Muscle layer of colon (tissue), 2 donors: Measurements from ENCODE around the gene HPF1.

Source experiments
- H3K27ac ChIP-seq: one replicate; pipeline ENCODE4 v1.7.0; 2013; ENCODE audit warnings: low read depth, mild to moderate bottlenecking, low read length, moderate library complexity
- H3K27me3 ChIP-seq, 2 donors: one replicate each; pipeline ENCODE4 v1.7.0; 2013; ENCODE audit warnings: low read length in 2 of 2, mild to moderate bottlenecking in 2 of 2; ENCODE audit not compliant: insufficient read depth in 2 of 2, control insufficient read depth in 1 of 2
- H3K36me3 ChIP-seq: one replicate; pipeline ENCODE4 v1.7.0; 2013; ENCODE audit warnings: mild to moderate bottlenecking, low read length; ENCODE audit not compliant: insufficient read depth
- H3K4me1 ChIP-seq: one replicate; pipeline ENCODE4 v1.7.0; 2013; ENCODE audit warnings: mild to moderate bottlenecking, low read length; ENCODE audit not compliant: insufficient read depth
- H3K4me3 ChIP-seq, 2 donors: one replicate each; pipeline ENCODE4 v1.7.0; 2013; ENCODE audit warnings: low read length in 2 of 2, low read depth in 1 of 2, mild to moderate bottlenecking in 1 of 2, moderate library complexity in 1 of 2
- H3K9ac ChIP-seq: one replicate; pipeline ENCODE4 v1.7.0; 2013; ENCODE audit warnings: low read length
- H3K9me3 ChIP-seq: one replicate; pipeline ENCODE4 v1.7.0; 2013; ENCODE audit warnings: mild to moderate bottlenecking, low read length
- donor health status: abdominal sarcoma.
- donor health status: Adenocarcinoma of cecum.

HPF1 gene

DNA sequence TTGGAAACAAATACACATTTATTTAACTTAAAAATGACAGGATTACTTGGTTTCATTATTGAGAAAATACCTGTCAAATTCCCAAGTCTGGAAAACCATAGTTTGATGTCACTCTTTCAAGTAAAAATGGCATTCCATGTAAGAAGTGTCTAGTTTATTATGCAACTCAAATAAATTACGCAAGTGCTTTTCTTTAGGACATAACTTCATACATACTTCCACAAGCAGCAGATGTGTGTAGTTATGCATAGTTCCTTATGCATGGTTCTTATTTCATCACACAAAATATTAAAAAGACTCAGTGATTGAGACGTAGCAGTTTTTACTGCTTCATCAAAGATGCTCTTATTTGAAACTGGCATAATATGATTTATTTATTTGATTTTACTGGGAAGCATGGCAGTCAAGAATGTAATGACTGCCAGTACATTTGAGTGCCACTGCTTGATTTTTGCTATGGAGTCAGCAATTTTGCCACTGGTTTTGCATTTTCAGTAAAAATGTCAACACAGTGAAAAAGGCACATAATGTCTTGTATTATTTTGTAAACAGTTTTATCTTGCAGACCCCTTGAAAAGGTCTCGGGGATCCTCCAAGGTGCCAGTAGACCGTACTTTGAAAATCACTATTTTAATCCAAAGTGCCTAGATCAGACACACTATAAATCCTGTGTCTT is 75.2 kb downstream of the HPF1 start:
- no peak overlapping the region for H3K27ac ChIP-seq
- no peaks in the 10 kb centered on the region for H3K27me3 ChIP-seq
- H3K4me3 ChIP-seq = no peak overlapping the region
- no peak overlapping the region for H3K9ac ChIP-seq
- H3K36me3 ChIP-seq = no peaks in the 10 kb centered on the region
- no peaks in the 10 kb centered on the region for H3K4me1 ChIP-seq
- no peaks in the 10 kb centered on the region for H3K9me3 ChIP-seq
